Uterus (tissue), 4 donors: Measurements from ENCODE around the gene PRR33. TPM values are rescaled to one million over a fixed set of nuclear protein-coding genes. Genes with fewer than 3 reads are reported as not detected.

Experiments
- DNase-seq, 2 donors: peaks; one replicate each; pipeline ENCODE4 v3.0.0-alpha.2; 2019 to 2020
- H3K27ac ChIP-seq, 2 donors: fragments of 200-600 bp; sonication (generic); 1 replicate in 1 of 2; 2 replicates in 1 of 2; pipeline ENCODE4 v1.5.1; 2016 to 2018
- H3K27me3 ChIP-seq, 2 donors: fragments of 200-600 bp; sonication (generic); one replicate each; pipeline ENCODE4 v1.5.1; 2018 to 2019; ENCODE audit warnings: control low read depth in 1 of 2
- H3K36me3 ChIP-seq, 2 donors: fragments of 200-600 bp; sonication (generic); one replicate each; pipeline ENCODE4 v1.5.1; 2019; ENCODE audit warnings: control low read depth in 1 of 2
- H3K4me1 ChIP-seq, 2 donors: fragments of 200-600 bp; sonication (generic); one replicate each; pipeline ENCODE4 v1.5.1; 2018 to 2019; ENCODE audit warnings: control low read depth in 1 of 2
- H3K4me3 ChIP-seq, 2 donors: fragments of 200-600 bp; sonication (generic); 1 replicate in 1 of 2; 2 replicates in 1 of 2; pipeline ENCODE4 v1.5.1; 2018 to 2019; ENCODE audit warnings: mild to moderate bottlenecking in 1 of 2
- H3K9me3 ChIP-seq, 2 donors: fragments of 200-600 bp; sonication (generic); one replicate each; pipeline ENCODE4 v1.5.1; 2019; ENCODE audit warnings: control low read depth in 1 of 2
- POLR2A ChIP-seq, 2 donors: fragments of 450-650 bp; IDR thresholded peaks; one replicate each; pipeline ENCODE4 v1.6.1; 2016; ENCODE audit warnings: antibody characterized with exemption in 2 of 2, mild to moderate bottlenecking in 1 of 2, moderate library complexity in 1 of 2
- intact Hi-C: fragments of 100-400 bp; cut with DNase I; formaldehyde crosslinking; loops from one replicate; pipeline ENCODE4 v1.15.1; 2023; ENCODE audit warnings: low total_unique reads
- total RNA-seq, 4 donors: library from RNA; depleted of rRNA in 3 of 4; stranded (reverse); fragments of >200 nt in 3 of 4; gene quantifications; one replicate each; pipeline versions ENCODE4 v1.1.0 to v1.2.4, GENCODE V29; 2014 to 2023
- TF ChIP-seq, protein P1 (sequence below), 4 experiments: fragments of 200-600 bp in 2 of 4; fragments of 450-650 bp in 2 of 4; sonication (generic) in 2 of 4; IDR thresholded peaks; one replicate each; pipeline ENCODE4 v1.5.1; 2016 to 2019; ENCODE audit warnings: antibody characterized with exemption in 4 of 4, mild to moderate bottlenecking in 2 of 4, moderate library complexity in 1 of 4
- donor health status: DM: yes; HTN: yes; CAD: no.

Gene PRR33
- total RNA-seq, 4 donors from 2014 or later = not detected

DNA sequence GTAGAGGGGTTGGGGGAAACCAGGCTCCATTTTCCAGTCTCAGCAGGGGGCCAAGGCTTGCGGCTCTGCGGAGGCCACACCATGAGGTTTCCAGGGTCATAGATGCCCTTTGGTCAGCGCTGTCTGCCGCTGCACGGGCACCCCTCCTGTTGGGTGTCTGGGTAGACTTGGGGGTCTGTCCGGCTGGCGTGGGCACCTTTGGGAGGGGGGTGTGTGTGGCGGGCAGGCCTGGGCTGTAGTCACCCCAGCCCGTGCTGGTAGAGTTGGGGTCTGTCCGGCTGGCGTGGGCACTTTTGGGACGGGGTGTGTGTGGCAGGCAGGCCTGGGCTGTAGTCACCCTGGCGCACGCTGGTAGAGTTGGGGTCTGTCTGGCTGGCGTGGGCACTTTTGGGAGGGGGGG is 20.2 kb downstream of the PRR33 start:
- intact Hi-C loops = no loop called here
- no peaks in the 10 kb centered on the region for H3K27me3 ChIP-seq
- peak overlapping the region in 1 of 2 donors; percentile 30 for H3K4me3 ChIP-seq
- H3K9me3 ChIP-seq = no peaks in the 10 kb centered on the region
- no peak for DNase-seq
- H3K27ac ChIP-seq = peak overlapping the region; percentile 77 to 89
- TF ChIP-seq POLR2A (IDR thresholded peaks at IDR 0.05) = no peak
- TF ChIP-seq, protein P1, sequence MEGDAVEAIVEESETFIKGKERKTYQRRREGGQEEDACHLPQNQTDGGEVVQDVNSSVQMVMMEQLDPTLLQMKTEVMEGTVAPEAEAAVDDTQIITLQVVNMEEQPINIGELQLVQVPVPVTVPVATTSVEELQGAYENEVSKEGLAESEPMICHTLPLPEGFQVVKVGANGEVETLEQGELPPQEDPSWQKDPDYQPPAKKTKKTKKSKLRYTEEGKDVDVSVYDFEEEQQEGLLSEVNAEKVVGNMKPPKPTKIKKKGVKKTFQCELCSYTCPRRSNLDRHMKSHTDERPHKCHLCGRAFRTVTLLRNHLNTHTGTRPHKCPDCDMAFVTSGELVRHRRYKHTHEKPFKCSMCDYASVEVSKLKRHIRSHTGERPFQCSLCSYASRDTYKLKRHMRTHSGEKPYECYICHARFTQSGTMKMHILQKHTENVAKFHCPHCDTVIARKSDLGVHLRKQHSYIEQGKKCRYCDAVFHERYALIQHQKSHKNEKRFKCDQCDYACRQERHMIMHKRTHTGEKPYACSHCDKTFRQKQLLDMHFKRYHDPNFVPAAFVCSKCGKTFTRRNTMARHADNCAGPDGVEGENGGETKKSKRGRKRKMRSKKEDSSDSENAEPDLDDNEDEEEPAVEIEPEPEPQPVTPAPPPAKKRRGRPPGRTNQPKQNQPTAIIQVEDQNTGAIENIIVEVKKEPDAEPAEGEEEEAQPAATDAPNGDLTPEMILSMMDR (IDR thresholded peaks at IDR 0.05) = no peak
- H3K4me1 ChIP-seq = peaks cover 0 to 8% of the 10 kb centered on the region in 2 donors
- no peaks in the 10 kb centered on the region for H3K36me3 ChIP-seq

DNA sequence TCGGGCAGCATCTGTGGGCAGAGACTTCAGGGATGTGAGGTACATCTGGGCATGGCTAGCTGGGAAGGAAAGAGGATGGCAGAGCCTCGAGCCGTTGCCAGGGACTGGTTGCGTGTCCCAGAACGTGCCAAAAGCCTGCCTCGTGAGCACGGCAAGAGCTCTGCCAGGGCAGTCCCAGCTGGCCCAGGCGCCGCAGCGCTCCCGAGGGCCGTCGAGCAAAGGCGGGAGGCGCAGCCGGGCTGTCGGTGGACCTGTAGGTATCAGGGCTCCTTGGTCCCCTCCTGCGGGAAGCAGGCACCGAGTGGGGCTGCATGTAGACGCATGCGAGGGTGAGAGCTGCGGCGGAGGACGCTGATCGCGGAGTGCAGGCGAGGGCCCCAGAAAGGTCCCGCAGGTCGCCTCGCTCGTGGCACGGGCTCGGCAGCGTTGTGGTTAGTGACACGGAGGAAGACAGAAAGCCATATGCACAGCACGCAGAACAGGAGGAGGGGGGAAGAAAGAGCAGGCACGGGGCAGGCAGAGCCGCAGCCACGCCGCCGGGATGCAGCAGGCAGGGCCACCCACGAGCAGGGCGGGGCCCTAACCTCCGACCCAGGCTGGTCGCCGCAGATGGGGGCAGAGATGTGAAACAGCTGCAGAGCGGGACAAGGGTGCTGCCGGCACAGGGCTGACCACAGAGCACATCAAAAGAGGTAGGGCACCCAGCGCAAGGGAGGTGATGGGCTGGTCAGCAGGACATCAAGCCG is 20.8 kb downstream of the PRR33 start:
- H3K27me3 ChIP-seq = no peaks in the 10 kb centered on the region
- H3K36me3 ChIP-seq = no peaks in the 10 kb centered on the region
- intact Hi-C loops = no loop called here
- TF ChIP-seq, protein P1 (IDR thresholded peaks at IDR 0.05) = no peak
- no peak for TF ChIP-seq POLR2A (IDR thresholded peaks at IDR 0.05)
- H3K4me1 ChIP-seq = peaks cover 0 to 5% of the 10 kb centered on the region in 2 donors
- peak overlapping the region; percentile 77 to 89 for H3K27ac ChIP-seq
- DNase-seq = no peak
- peak overlapping the region; percentile 21 to 30 for H3K4me3 ChIP-seq
- no peaks in the 10 kb centered on the region for H3K9me3 ChIP-seq

DNA sequence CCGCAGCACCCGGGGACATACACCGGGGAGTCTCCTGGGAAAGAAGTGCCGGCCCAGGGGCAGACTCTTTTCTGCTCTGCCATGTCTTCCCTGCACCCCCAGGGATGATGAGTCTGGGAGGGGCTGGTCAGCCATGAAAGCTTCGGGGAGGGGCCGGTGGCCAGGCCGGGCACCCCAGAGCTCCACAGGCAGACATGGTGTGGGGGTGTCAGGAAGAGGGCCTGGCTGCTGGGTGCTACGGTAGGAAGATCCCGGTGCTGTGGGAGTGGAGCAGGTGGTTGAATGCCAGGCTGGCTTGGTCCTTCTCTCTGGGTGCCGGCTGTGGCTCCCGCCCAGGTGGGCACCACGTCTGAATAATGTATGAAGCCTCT is 21.4 kb downstream of the PRR33 start:
- Histone ChIP-seq H3K4me1 (peaks cover 0 to 11% of the 10 kb centered on the region in 2 donors), H3K27ac (peak overlapping the region; percentile 77 to 89), H3K36me3 (no peaks in the 10 kb centered on the region), H3K27me3 (no peaks in the 10 kb centered on the region), H3K4me3 (peak overlapping the region; percentile 21 to 30), H3K9me3 (no peaks in the 10 kb centered on the region)
- no peak for DNase-seq
- intact Hi-C loops = no loop called here
- TF ChIP-seq, protein P1 (IDR thresholded peaks at IDR 0.05) = no peak
- no peak for TF ChIP-seq POLR2A (IDR thresholded peaks at IDR 0.05)

DNA sequence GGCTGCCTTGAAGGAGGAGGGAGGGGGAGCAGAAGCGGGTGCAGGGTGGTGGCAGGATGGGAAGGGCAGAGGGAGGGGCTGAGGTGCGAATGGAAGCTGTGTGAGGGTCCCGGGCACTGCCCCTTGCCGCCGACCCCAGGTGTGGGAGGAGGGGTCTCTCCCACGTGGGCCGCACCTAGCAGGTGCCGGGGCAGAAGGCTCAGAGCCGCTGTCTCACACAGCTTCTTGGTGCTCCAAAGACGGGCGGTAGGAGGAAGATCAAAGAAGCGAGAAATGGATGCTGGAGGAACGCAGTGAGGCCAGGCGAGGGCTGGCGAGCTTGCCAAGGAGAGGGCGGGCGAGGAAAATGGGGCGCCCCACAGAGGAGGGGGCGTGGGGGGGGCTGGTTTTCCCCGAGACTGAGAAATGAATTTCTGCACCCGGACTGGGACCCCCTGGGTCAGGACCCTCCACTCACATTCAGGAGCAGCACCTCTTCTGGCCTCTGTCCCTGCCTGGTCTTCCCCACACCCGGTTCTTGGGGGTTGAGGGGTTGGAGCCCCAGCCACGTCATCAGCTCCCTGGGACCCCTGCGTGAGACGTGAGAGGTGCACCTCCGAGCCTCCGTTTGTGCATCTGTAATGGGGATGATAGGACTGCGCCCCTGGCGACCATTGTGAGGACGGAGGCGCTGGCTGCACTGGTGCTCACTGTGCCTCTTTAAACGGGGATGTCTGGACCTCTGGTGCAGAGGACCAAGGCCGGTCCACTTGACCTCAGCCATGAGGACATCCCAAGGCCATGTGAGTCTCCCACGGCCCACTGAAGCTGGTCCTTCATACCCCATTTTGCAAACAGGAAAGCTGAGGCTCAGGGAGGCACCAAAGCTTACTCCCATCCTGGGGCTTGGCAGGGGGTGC is 22.0 kb downstream of the PRR33 start:
- Histone ChIP-seq H3K4me3 (peak overlapping the region; percentile 21 to 30), H3K9me3 (no peaks in the 10 kb centered on the region), H3K4me1 (peaks cover 0 to 15% of the 10 kb centered on the region in 2 donors), H3K36me3 (no peaks in the 10 kb centered on the region), H3K27me3 (no peaks in the 10 kb centered on the region), H3K27ac (peak overlapping the region; percentile 77 to 89)
- intact Hi-C loops = no loop called here
- TF ChIP-seq POLR2A (IDR thresholded peaks at IDR 0.05) = no peak
- TF ChIP-seq, protein P1 (IDR thresholded peaks at IDR 0.05) = peak in 2 of 4 experiments; percentile 29 to 39
- DNase-seq = peak; percentile 52 to 64
